Mesenchymal stem cell (in vitro differentiated cells and primary cell): ENCODE measurements around the gene ANO3.

Experiments
- DNase-seq: peaks from one replicate; pipeline ENCODE4 v3.0.0-alpha.2; 2013
- H2AFZ ChIP-seq: one replicate; pipeline ENCODE4 v1.6.1; 2013; ENCODE audit warnings: low read depth, mild to moderate bottlenecking, control low read depth, inconsistent platforms, low read length, moderate library complexity
- H2AK5ac ChIP-seq: 2 replicates; pipeline ENCODE4 v1.6.1; 2013; ENCODE audit warnings: low read length, moderate library complexity, mild to moderate bottlenecking, inconsistent platforms; ENCODE audit not compliant: severe bottlenecking
- H2BK120ac ChIP-seq: one replicate; pipeline ENCODE4 v1.6.1; 2013; ENCODE audit warnings: low read depth, mild to moderate bottlenecking, inconsistent platforms, low read length, moderate library complexity
- H2BK12ac ChIP-seq, 2 experiments: one replicate each; pipeline ENCODE4 v1.6.1; 2013; ENCODE audit warnings: inconsistent platforms in 2 of 2, low read length in 2 of 2, mild to moderate bottlenecking in 2 of 2, moderate library complexity in 2 of 2, control low read depth in 1 of 2
- H2BK15ac ChIP-seq: one replicate; pipeline ENCODE4 v1.6.1; 2013; ENCODE audit warnings: mild to moderate bottlenecking, low read depth, inconsistent platforms; ENCODE audit not compliant: poor library complexity, severe bottlenecking
- H2BK5ac ChIP-seq: 2 replicates; pipeline ENCODE4 v1.6.1; 2013; ENCODE audit warnings: low read depth, mild to moderate bottlenecking, low read length, control low read depth, inconsistent platforms; ENCODE audit not compliant: poor library complexity, severe bottlenecking
- H3K14ac ChIP-seq, 2 experiments: one replicate each; pipeline ENCODE4 v1.6.1; 2013; ENCODE audit warnings: inconsistent platforms in 2 of 2, low read length in 2 of 2, control low read depth in 1 of 2, mild to moderate bottlenecking in 1 of 2, moderate library complexity in 1 of 2
- H3K18ac ChIP-seq, 2 experiments: one replicate each; pipeline ENCODE4 v1.6.1; 2013; ENCODE audit warnings: inconsistent platforms in 2 of 2, low read length in 2 of 2, control low read depth in 1 of 2, low read depth in 1 of 2, mild to moderate bottlenecking in 1 of 2
- H3K23ac ChIP-seq, 2 experiments: one replicate each; pipeline ENCODE4 v1.6.1; 2013; ENCODE audit warnings: inconsistent platforms in 2 of 2, low read length in 2 of 2, mild to moderate bottlenecking in 2 of 2, moderate library complexity in 2 of 2, control low read depth in 1 of 2
- H3K27ac ChIP-seq: 2 replicates; pipeline ENCODE4 v1.5.1; 2013; ENCODE audit warnings: mild to moderate bottlenecking, moderate library complexity, low read length, control low read depth, inconsistent platforms; ENCODE audit not compliant: poor library complexity, severe bottlenecking
- H3K27me3 ChIP-seq, 2 experiments: 2 replicates each; pipeline versions ENCODE4 v1.6.1 to v1.7.0; 2013; ENCODE audit warnings: low read length in 2 of 2, mild to moderate bottlenecking in 2 of 2, moderate library complexity in 2 of 2, control low read depth in 1 of 2, inconsistent platforms in 1 of 2; ENCODE audit not compliant: control insufficient read depth in 1 of 2, insufficient read depth in 1 of 2
- H3K36me3 ChIP-seq, 2 experiments: 2 replicates each; pipeline versions ENCODE4 v1.6.1 to v1.7.0; 2013; ENCODE audit warnings: low read length in 2 of 2, control low read depth in 1 of 2, inconsistent platforms in 1 of 2, low read depth in 1 of 2, mild to moderate bottlenecking in 1 of 2; ENCODE audit not compliant: insufficient read depth in 2 of 2, control insufficient read depth in 1 of 2
- H3K4ac ChIP-seq, 2 experiments: one replicate each; pipeline ENCODE4 v1.6.1; 2013; ENCODE audit warnings: inconsistent platforms in 2 of 2, low read length in 2 of 2, mild to moderate bottlenecking in 2 of 2, moderate library complexity in 2 of 2, control low read depth in 1 of 2, low read depth in 1 of 2
- H3K4me1 ChIP-seq: 2 replicates; pipeline ENCODE4 v1.6.1; 2013; ENCODE audit warnings: low read depth, low read length, control low read depth; ENCODE audit not compliant: control insufficient read depth, insufficient read depth
- H3K4me2 ChIP-seq: 2 replicates; pipeline ENCODE4 v1.6.1; 2013; ENCODE audit warnings: low read length, mild to moderate bottlenecking, inconsistent platforms; ENCODE audit not compliant: poor library complexity, severe bottlenecking
- H3K4me3 ChIP-seq, 2 experiments: 2 replicates each; pipeline versions ENCODE4 v1.5.1 to v1.7.0; 2013; ENCODE audit warnings: low read length in 2 of 2, mild to moderate bottlenecking in 2 of 2, control low read depth in 1 of 2, low read depth in 1 of 2; ENCODE audit not compliant: insufficient read depth in 1 of 2
- H3K79me1 ChIP-seq: replicated peaks from 2 replicates; pipeline ENCODE4 v1.6.1; 2013; ENCODE audit warnings: mild to moderate bottlenecking, control low read depth, low read length, inconsistent platforms; ENCODE audit not compliant: poor library complexity, severe bottlenecking
- H3K9ac ChIP-seq: 2 replicates; pipeline ENCODE4 v1.7.0; 2013; ENCODE audit warnings: mild to moderate bottlenecking, low read length, moderate library complexity
- H3K9me3 ChIP-seq: 2 replicates; pipeline ENCODE4 v1.7.0; 2013; ENCODE audit warnings: mild to moderate bottlenecking, low read length; ENCODE audit not compliant: control insufficient read depth
- H4K8ac ChIP-seq: one replicate; pipeline ENCODE4 v1.6.1; 2013; ENCODE audit warnings: inconsistent platforms, mild to moderate bottlenecking, low read length, moderate library complexity
- H4K91ac ChIP-seq: one replicate; pipeline ENCODE4 v1.6.1; 2013; ENCODE audit warnings: mild to moderate bottlenecking, low read length, inconsistent platforms
- WGBS: methylation state at CpG from one replicate; pipeline ENCODE4 v1.1.7; 2013; ENCODE audit warnings: mixed read lengths; 5-methylcytosine and 5-hydroxymethylcytosine counted together

The ANO3 gene

GRCh38 chr11:26549176-26549575, 217.2 kb downstream of the ANO3 start:
- Histone ChIP-seq H2AFZ (no peak overlapping the region), H3K4me3 (no peak overlapping the region), H2BK12ac (no peak overlapping the region), H3K9me3 (no peaks in the 10 kb centered on the region), H3K9ac (no peak overlapping the region), H4K8ac (no peak overlapping the region), H3K14ac (no peak overlapping the region), H3K27ac (no peak overlapping the region), H3K79me1 (no peaks in the 10 kb centered on the region), H3K18ac (no peak overlapping the region), H2BK15ac (no peak overlapping the region), H3K4ac (no peak overlapping the region), H3K4me1 (no peaks in the 10 kb centered on the region), H4K91ac (no peak overlapping the region), H2BK120ac (no peak overlapping the region), H3K4me2 (no peak overlapping the region), H3K27me3 (no peaks in the 10 kb centered on the region), H2BK5ac (no peak overlapping the region), H3K36me3 (no peaks in the 10 kb centered on the region), H2AK5ac (no peak overlapping the region), H3K23ac (no peak overlapping the region)
- WGBS = 68% methylated on average over 2 of the region's 2 CpGs
- DNase-seq = no peak

GRCh38 chr11:26550022-26550421, 218.1 kb downstream of the ANO3 start:
- WGBS = no CpG with 5 or more reads among the region's 1 CpG
- no peak overlapping the region for H4K91ac ChIP-seq

DNA sequence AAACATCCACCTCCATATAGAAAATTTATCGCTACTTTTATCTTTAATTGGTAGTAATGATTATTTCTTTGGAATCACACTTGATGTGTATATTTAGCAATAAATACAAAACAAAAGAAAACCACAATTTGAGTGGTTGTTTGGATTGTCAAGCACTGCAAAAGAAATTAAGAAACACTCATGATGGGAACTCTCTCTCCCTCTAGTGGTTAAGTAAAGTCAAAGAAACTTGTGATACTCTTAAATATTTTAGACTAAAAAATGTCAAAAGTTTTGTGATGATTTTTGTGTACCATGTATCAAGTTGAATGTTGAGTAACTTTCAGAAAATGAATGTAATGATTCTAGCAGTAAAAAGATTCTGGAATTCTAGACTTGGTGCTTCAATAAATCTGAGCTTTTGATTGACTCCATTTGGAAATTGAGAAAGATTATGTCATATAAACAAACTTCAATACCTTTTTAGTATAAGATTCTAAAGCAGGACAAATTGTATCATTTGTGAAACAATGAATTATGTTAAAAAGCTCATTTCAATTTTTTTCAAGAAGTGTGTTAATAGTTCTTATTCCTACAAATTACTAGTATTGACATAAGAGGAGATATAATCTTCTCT, 219.4 kb downstream of the ANO3 start:
- Histone ChIP-seq H4K91ac (no peak overlapping the region), H3K27me3 (no peaks in the 10 kb centered on the region)

More at GRCh38 chr11:26550022-26550421, 218.1 kb downstream of the ANO3 start:
- DNase-seq = no peak
- Histone ChIP-seq H2BK5ac (no peak overlapping the region), H3K4ac (no peak overlapping the region), H3K79me1 (no peaks in the 10 kb centered on the region), H3K18ac (no peak overlapping the region), H3K4me1 (no peaks in the 10 kb centered on the region), H3K9me3 (no peaks in the 10 kb centered on the region), H3K36me3 (no peaks in the 10 kb centered on the region), H3K27me3 (no peaks in the 10 kb centered on the region), H3K14ac (no peak overlapping the region), H2BK120ac (no peak overlapping the region), H4K8ac (no peak overlapping the region), H3K23ac (no peak overlapping the region), H3K4me3 (no peak overlapping the region), H2AFZ (no peak overlapping the region), H2BK12ac (no peak overlapping the region), H3K27ac (no peak overlapping the region), H3K4me2 (no peak overlapping the region), H3K9ac (no peak overlapping the region), H2BK15ac (no peak overlapping the region), H2AK5ac (no peak overlapping the region)

GRCh38 chr11:26553182-26553581, 221.3 kb downstream of the ANO3 start:
- Histone ChIP-seq H2BK120ac (no peak overlapping the region), H3K4ac (no peak overlapping the region), H3K18ac (no peak overlapping the region), H4K91ac (no peak overlapping the region), H2BK5ac (no peak overlapping the region), H3K36me3 (no peaks in the 10 kb centered on the region), H2BK12ac (no peak overlapping the region), H3K27me3 (no peaks in the 10 kb centered on the region), H3K27ac (no peak overlapping the region), H2BK15ac (no peak overlapping the region), H2AK5ac (no peak overlapping the region), H3K4me1 (no peaks in the 10 kb centered on the region), H3K23ac (no peak overlapping the region), H4K8ac (no peak overlapping the region), H3K9ac (no peak overlapping the region), H3K9me3 (no peaks in the 10 kb centered on the region), H3K79me1 (no peaks in the 10 kb centered on the region), H2AFZ (no peak overlapping the region), H3K4me3 (no peak overlapping the region), H3K14ac (no peak overlapping the region), H3K4me2 (no peak overlapping the region)
- WGBS = 69% methylated on average over 2 of the region's 2 CpGs
- DNase-seq = no peak

More for the DNA sequence above, 219.4 kb downstream of the ANO3 start:
- Histone ChIP-seq H3K4ac (no peak overlapping the region), H2BK12ac (no peak overlapping the region), H3K18ac (no peak overlapping the region), H4K8ac (no peak overlapping the region), H3K4me3 (no peak overlapping the region), H3K27ac (no peak overlapping the region), H2BK120ac (no peak overlapping the region), H2AK5ac (no peak overlapping the region), H2BK15ac (no peak overlapping the region), H3K4me1 (no peaks in the 10 kb centered on the region), H3K79me1 (no peaks in the 10 kb centered on the region), H3K36me3 (no peaks in the 10 kb centered on the region), H3K9me3 (no peaks in the 10 kb centered on the region), H3K9ac (no peak overlapping the region), H3K14ac (no peak overlapping the region), H2AFZ (no peak overlapping the region), H3K23ac (no peak overlapping the region), H2BK5ac (no peak overlapping the region), H3K4me2 (no peak overlapping the region)
- no CpG with 5 or more reads among the region's 1 CpG for WGBS
- peak; percentile 20 for DNase-seq
